Type B pancreatic cell (in vitro differentiated cells): ENCODE data around the gene KLHL17. TPM values are rescaled to one million over a fixed set of nuclear protein-coding genes. Genes with fewer than 3 reads are reported as not detected.

Experiments used
- DNase-seq: peaks from one replicate; pipeline ENCODE4 v3.0.0; 2021; ENCODE audit warnings: mixed read lengths; ENCODE audit not compliant: unreplicated experiment; ENCODE audit errors: extremely low spot score
- H3K27ac Mint-ChIP-seq: 2 replicates; pipeline ENCODE4 v1.8.0; 2021; ENCODE audit warnings: mild to moderate bottlenecking, mixed read lengths
- H3K27me3 Mint-ChIP-seq: 2 replicates; pipeline ENCODE4 v1.8.0; 2021; ENCODE audit warnings: mixed read lengths
- H3K36me3 Mint-ChIP-seq: 2 replicates; pipeline ENCODE4 v1.8.0; 2021; ENCODE audit warnings: mixed read lengths
- H3K4me1 Mint-ChIP-seq: one replicate; pipeline ENCODE4 v1.8.0; 2021; ENCODE audit warnings: mixed read lengths; ENCODE audit not compliant: unreplicated experiment
- H3K4me3 Mint-ChIP-seq: 2 replicates; pipeline ENCODE4 v1.8.0; 2021; ENCODE audit warnings: mild to moderate bottlenecking, mixed read lengths
- H3K9me3 Mint-ChIP-seq: 2 replicates; pipeline ENCODE4 v1.8.0; 2021; ENCODE audit warnings: mixed read lengths
- CTCF ChIP-seq: fragments of 200-600 bp; sonication (generic); conservative IDR thresholded peaks from 2 replicates; pipeline ENCODE4 v1.5.0; 2021; ENCODE audit warnings: antibody characterized with exemption, mild to moderate bottlenecking
- total RNA-seq: library from RNA; stranded (reverse); gene quantifications from 2 replicates; pipeline ENCODE4 v1.2.1, GENCODE V29; 2021; ENCODE audit warnings: low replicate concordance

The KLHL17 gene
- total RNA-seq, 1 donor from 2014 or later: 42.2 TPM

DNA sequence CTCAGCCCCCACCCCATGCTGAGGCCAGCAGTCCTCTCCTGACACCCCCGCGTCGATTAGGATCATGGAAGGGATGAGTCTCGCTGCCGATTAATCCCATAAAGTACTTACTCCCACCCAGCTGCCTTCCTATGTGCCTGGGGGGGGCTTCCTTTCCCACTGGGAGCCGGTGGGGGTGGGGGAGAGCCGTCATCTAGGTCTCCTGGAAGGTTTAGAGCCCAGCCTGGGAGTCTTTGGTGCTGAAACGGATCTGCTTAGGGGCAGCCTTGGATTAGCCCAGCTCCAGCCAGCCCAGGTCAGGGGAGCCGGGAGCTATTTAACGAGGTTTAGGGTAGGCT is 26.8 kb upstream of the KLHL17 start:
- TF ChIP-seq CTCF: no peak
- peaks cover 21% of the 10 kb centered on the region for H3K4me1 Mint-ChIP-seq
- no peak overlapping the region for H3K4me3 Mint-ChIP-seq
- no peaks in the 10 kb centered on the region for H3K36me3 Mint-ChIP-seq
- H3K27me3 Mint-ChIP-seq: peaks cover 41% of the 10 kb centered on the region
- no peaks in the 10 kb centered on the region for H3K9me3 Mint-ChIP-seq
- DNase-seq: no peak
- H3K27ac Mint-ChIP-seq: no peak overlapping the region

- H3K4me3 Mint-ChIP-seq: peak overlapping the region; percentile 54
Observed at GRCh38 chr1:934991-935750, 25.2 kb upstream of the KLHL17 start.

DNA sequence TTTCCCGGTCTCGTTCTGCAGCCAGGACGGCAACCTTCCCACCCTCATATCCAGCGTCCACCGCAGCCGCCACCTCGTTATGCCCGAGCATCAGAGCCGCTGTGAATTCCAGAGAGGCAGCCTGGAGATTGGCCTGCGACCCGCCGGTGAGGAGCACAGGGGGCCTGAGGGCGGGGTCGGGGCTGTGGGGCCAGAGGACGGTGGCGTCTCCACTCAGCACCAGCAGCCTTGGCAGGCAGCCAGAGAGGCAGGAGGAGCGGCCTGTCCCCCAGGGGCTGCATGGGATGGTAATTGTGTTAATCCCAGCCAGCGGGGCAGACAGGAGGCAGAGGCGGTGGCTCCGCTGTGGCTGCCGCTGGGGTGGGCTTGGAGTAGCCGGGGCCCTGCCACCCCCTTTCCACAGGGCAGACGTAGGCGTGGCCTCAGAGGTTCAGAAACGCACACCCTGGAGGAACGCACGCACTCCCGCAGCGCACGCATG is 24.6 kb upstream of the KLHL17 start:
- H3K36me3 Mint-ChIP-seq: no peaks in the 10 kb centered on the region
- H3K4me1 Mint-ChIP-seq: peaks cover 21% of the 10 kb centered on the region
- H3K27me3 Mint-ChIP-seq: peaks cover 35% of the 10 kb centered on the region
- H3K9me3 Mint-ChIP-seq: no peaks in the 10 kb centered on the region
- TF ChIP-seq CTCF: no peak
- H3K27ac Mint-ChIP-seq: no peak overlapping the region
- peak overlapping the region; percentile 54 for H3K4me3 Mint-ChIP-seq
- peak; percentile 86 for DNase-seq

More at GRCh38 chr1:934991-935750, 25.2 kb upstream of the KLHL17 start:
- Mint-ChIP-seq H3K27me3 (peaks cover 35% of the 10 kb centered on the region), H3K36me3 (no peaks in the 10 kb centered on the region), H3K4me1 (peaks cover 21% of the 10 kb centered on the region), H3K9me3 (no peaks in the 10 kb centered on the region), H3K27ac (peak overlapping the region; percentile 68)
- no peak for TF ChIP-seq CTCF
- no peak for DNase-seq

DNA sequence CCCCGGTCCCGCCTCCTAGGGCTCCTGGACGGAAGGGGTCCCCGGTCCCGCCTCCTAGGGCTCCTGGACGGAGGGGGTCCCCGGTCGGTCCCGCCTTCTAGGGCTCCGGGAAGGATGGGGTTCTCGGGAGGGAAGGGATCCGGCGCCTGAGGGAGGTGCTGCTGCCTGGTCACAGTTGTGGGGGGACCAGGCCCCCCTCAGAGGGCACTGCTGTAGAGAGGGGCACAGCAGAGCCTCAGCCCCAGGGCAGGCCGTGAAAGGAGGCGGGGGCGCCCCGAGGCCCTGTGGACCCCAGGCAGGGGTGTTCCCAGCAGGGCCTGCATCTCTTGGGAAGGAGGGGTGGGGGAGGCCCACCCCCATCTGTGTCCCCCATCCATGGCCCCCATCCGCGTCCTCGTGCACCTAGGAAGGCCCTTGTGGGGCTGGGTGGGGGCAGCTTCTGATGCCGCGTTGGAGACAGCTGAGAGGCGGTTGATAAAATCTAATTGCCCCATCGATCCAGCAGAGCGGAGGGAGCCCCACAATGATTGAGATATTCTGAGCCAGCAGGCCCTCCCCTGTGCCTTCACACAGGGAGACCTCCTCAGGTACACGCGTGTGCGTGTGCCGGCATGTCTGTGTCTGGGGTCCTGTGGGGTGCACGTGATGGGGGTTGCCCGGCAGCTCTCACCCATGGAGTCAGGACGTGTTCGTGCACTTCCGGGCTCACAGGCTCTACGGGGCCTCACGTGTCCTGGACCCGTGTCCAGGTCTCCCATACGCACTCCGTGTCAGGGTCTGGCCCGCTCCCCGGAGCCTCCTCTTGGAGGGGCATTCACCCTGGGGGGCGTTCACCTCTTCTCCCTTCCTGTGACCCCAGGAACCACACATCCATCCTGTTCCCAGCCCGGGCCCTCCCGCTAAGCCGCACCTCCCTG is 23.8 kb upstream of the KLHL17 start:
- Mint-ChIP-seq H3K4me1 (peaks cover 16% of the 10 kb centered on the region), H3K36me3 (no peaks in the 10 kb centered on the region), H3K27me3 (peaks cover 33% of the 10 kb centered on the region)

GRCh38 chr1:937521-937920 is 22.9 kb upstream of the KLHL17 start:
- Mint-ChIP-seq H3K27ac (no peak overlapping the region), H3K9me3 (no peaks in the 10 kb centered on the region), H3K4me3 (peak overlapping the region; percentile 39), H3K36me3 (no peaks in the 10 kb centered on the region), H3K4me1 (peaks cover 13% of the 10 kb centered on the region), H3K27me3 (peaks cover 28% of the 10 kb centered on the region)
- DNase-seq: no peak
- TF ChIP-seq CTCF: no peak

More for the DNA sequence above, 23.8 kb upstream of the KLHL17 start:
- TF ChIP-seq CTCF: no peak
- peak overlapping the region; percentile 28 for H3K4me3 Mint-ChIP-seq
- H3K27ac Mint-ChIP-seq: no peak overlapping the region
- DNase-seq: no peak
- H3K9me3 Mint-ChIP-seq: no peaks in the 10 kb centered on the region
